Tibial nerve (tissue), 4 donors: ENCODE results near the gene GDF7.

ENCODE experiments used
- EP300 ChIP-seq, 2 donors: sonication (generic); formaldehyde crosslinking; IDR thresholded peaks; one replicate each; pipeline ENCODE4 v1.6.1; 2017; ENCODE audit warnings: antibody characterized with exemption in 2 of 2, mild to moderate bottlenecking in 1 of 2
- POLR2A ChIP-seq, 2 donors: fragments of 450-650 bp; IDR thresholded peaks; one replicate each; pipeline ENCODE4 v1.6.1; 2017; ENCODE audit warnings: antibody characterized with exemption in 2 of 2, mild to moderate bottlenecking in 2 of 2, moderate library complexity in 2 of 2
- TF ChIP-seq, protein P1 (sequence below), 5 experiments: fragments of 200-600 bp in 3 of 5; fragments of 450-650 bp in 2 of 5; sonication (generic) in 3 of 5; IDR thresholded peaks; one replicate each; pipeline ENCODE4 v1.5.1; 2016 to 2019; ENCODE audit warnings: antibody characterized with exemption in 5 of 5, mild to moderate bottlenecking in 3 of 5, moderate library complexity in 2 of 5

- TF ChIP-seq POLR2A (IDR thresholded peaks at IDR 0.05) (no peak), EP300 (IDR thresholded peaks at IDR 0.05) (no peak)
- TF ChIP-seq, protein P1, sequence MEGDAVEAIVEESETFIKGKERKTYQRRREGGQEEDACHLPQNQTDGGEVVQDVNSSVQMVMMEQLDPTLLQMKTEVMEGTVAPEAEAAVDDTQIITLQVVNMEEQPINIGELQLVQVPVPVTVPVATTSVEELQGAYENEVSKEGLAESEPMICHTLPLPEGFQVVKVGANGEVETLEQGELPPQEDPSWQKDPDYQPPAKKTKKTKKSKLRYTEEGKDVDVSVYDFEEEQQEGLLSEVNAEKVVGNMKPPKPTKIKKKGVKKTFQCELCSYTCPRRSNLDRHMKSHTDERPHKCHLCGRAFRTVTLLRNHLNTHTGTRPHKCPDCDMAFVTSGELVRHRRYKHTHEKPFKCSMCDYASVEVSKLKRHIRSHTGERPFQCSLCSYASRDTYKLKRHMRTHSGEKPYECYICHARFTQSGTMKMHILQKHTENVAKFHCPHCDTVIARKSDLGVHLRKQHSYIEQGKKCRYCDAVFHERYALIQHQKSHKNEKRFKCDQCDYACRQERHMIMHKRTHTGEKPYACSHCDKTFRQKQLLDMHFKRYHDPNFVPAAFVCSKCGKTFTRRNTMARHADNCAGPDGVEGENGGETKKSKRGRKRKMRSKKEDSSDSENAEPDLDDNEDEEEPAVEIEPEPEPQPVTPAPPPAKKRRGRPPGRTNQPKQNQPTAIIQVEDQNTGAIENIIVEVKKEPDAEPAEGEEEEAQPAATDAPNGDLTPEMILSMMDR (IDR thresholded peaks at IDR 0.05), result no peak
Observed at GRCh38 chr2:20649976-20650375, 17.0 kb upstream of the GDF7 start.
